Muscle of leg (tissue), 11 donors: ENCODE data around the gene DISP3. TPM values are rescaled to one million over a fixed set of nuclear protein-coding genes. Genes with fewer than 3 reads are reported as not detected.

Source experiments
- DNase-seq: peaks from one replicate; pipeline ENCODE4 v3.0.0; 2013
- H3K27ac ChIP-seq: one replicate; pipeline ENCODE4 v1.5.1; 2013; ENCODE audit warnings: mild to moderate bottlenecking, low read length, control low read depth
- H3K27me3 ChIP-seq: one replicate; pipeline ENCODE4 v1.6.1; 2013; ENCODE audit warnings: low read length; ENCODE audit not compliant: control insufficient read depth, insufficient read depth
- H3K36me3 ChIP-seq: one replicate; pipeline ENCODE4 v1.6.1; 2013; ENCODE audit warnings: low read length; ENCODE audit not compliant: control insufficient read depth, insufficient read depth
- H3K4me1 ChIP-seq: one replicate; pipeline ENCODE4 v1.6.1; 2013; ENCODE audit warnings: low read length; ENCODE audit not compliant: control insufficient read depth, insufficient read depth
- H3K4me3 ChIP-seq: one replicate; pipeline ENCODE4 v1.5.1; 2013; ENCODE audit warnings: low read length, control low read depth
- H3K9me3 ChIP-seq: replicated peaks from 2 replicates; pipeline ENCODE4 v1.6.1; 2013; ENCODE audit warnings: low read depth, low read length; ENCODE audit not compliant: control insufficient read depth
- WGBS: methylation state at CpG from one replicate; pipeline ENCODE4 v1.1.5; 2013; ENCODE audit warnings: missing lambda C conversion rate; ENCODE audit not compliant: insufficient coverage; 5-methylcytosine and 5-hydroxymethylcytosine counted together
- polyA plus RNA-seq, 8 donors: library from polyadenylated mRNA; unstranded; fragments of 120-200 nt; gene quantifications; one replicate each; pipeline versions ENCODE4 v1.2.1 to v1.2.3, GENCODE V29; 2013; ENCODE audit warnings: inconsistent platforms in 1 of 8, low replicate concordance in 1 of 8; ENCODE audit not compliant: insufficient read length in 8 of 8, insufficient read depth in 1 of 8
- total RNA-seq: library from RNA; stranded (reverse); fragments of 120-200 nt; gene quantifications from one replicate; pipeline ENCODE4 v1.2.4, GENCODE V29; 2013

DISP3 gene
- total and polyA plus RNA-seq, 9 donors: 0.09 to 0.58 (median 0.18) TPM

- 95% methylated on average over 5 of the region's 6 CpGs for WGBS
- Histone ChIP-seq H3K27ac (no peak overlapping the region), H3K36me3 (no peaks in the 10 kb centered on the region), H3K27me3 (peaks cover 20% of the 10 kb centered on the region), H3K9me3 (no peaks in the 10 kb centered on the region), H3K4me1 (no peaks in the 10 kb centered on the region), H3K4me3 (no peak overlapping the region)
- DNase-seq: no peak
Observed at GRCh38 chr1:11562664-11563063, 83.7 kb downstream of the DISP3 start.

- Histone ChIP-seq H3K36me3 (no peaks in the 10 kb centered on the region), H3K27ac (no peak overlapping the region), H3K4me3 (no peak overlapping the region), H3K4me1 (no peaks in the 10 kb centered on the region), H3K9me3 (no peaks in the 10 kb centered on the region), H3K27me3 (peaks cover 15% of the 10 kb centered on the region)
- no peak for DNase-seq
- 9% methylated on average over 11 of the region's 14 CpGs for WGBS
Observed at GRCh38 chr1:11563560-11564069, 84.7 kb downstream of the DISP3 start.

- Histone ChIP-seq H3K27me3 (peaks cover 10% of the 10 kb centered on the region), H3K4me1 (no peaks in the 10 kb centered on the region), H3K9me3 (no peaks in the 10 kb centered on the region), H3K36me3 (no peaks in the 10 kb centered on the region), H3K27ac (no peak overlapping the region), H3K4me3 (no peak overlapping the region)
- WGBS: 76% methylated on average over 4 of the region's 5 CpGs
- no peak for DNase-seq
Observed at GRCh38 chr1:11564237-11564636, 85.3 kb downstream of the DISP3 start.

- Histone ChIP-seq H3K9me3 (no peaks in the 10 kb centered on the region), H3K4me1 (no peaks in the 10 kb centered on the region), H3K27ac (no peak overlapping the region), H3K27me3 (peaks cover 8% of the 10 kb centered on the region), H3K36me3 (no peaks in the 10 kb centered on the region), H3K4me3 (no peak overlapping the region)
- no peak for DNase-seq
- WGBS: 62% methylated on average over 4 of the region's 16 CpGs
Observed at GRCh38 chr1:11566042-11566850, 87.3 kb downstream of the DISP3 start.

- no peak overlapping the region for H3K4me3 ChIP-seq
- no peak for DNase-seq
- WGBS: 79% methylated on average over 6 of the region's 11 CpGs
- H3K36me3 ChIP-seq: no peaks in the 10 kb centered on the region
- no peak overlapping the region for H3K27ac ChIP-seq
- H3K9me3 ChIP-seq: no peaks in the 10 kb centered on the region
- H3K4me1 ChIP-seq: no peaks in the 10 kb centered on the region
- peaks cover 8% of the 10 kb centered on the region for H3K27me3 ChIP-seq
Observed at GRCh38 chr1:11567244-11568065, 88.5 kb downstream of the DISP3 start.

GRCh38 chr1:11568687-11569086 lies 89.7 kb downstream of the DISP3 start:
- H3K4me3 ChIP-seq: no peak overlapping the region
- H3K27me3 ChIP-seq: peaks cover 8% of the 10 kb centered on the region
- no peak overlapping the region for H3K27ac ChIP-seq
- H3K9me3 ChIP-seq: no peaks in the 10 kb centered on the region
- H3K4me1 ChIP-seq: no peaks in the 10 kb centered on the region
- DNase-seq: no peak
- WGBS: 100% methylated on average over 1 of the region's 8 CpGs
- no peaks in the 10 kb centered on the region for H3K36me3 ChIP-seq

GRCh38 chr1:11569551-11569950 lies 90.6 kb downstream of the DISP3 start:
- no peak overlapping the region for H3K27ac ChIP-seq
- H3K9me3 ChIP-seq: no peaks in the 10 kb centered on the region
- H3K27me3 ChIP-seq: peaks cover 11% of the 10 kb centered on the region
- no peaks in the 10 kb centered on the region for H3K36me3 ChIP-seq
- no peak overlapping the region for H3K4me3 ChIP-seq
- H3K4me1 ChIP-seq: no peaks in the 10 kb centered on the region
- DNase-seq: no peak
- 71% methylated on average over 14 of the region's 14 CpGs for WGBS

- no peak for DNase-seq
- Histone ChIP-seq H3K27me3 (peaks cover 11% of the 10 kb centered on the region), H3K27ac (no peak overlapping the region), H3K9me3 (no peaks in the 10 kb centered on the region), H3K4me1 (no peaks in the 10 kb centered on the region), H3K36me3 (no peaks in the 10 kb centered on the region), H3K4me3 (no peak overlapping the region)
- WGBS: 52% methylated on average over 2 of the region's 3 CpGs
Observed at GRCh38 chr1:11569954-11570353, 91.0 kb downstream of the DISP3 start.

GRCh38 chr1:11570821-11571380 lies 91.9 kb downstream of the DISP3 start:
- 59% methylated on average over 14 of the region's 16 CpGs for WGBS
- no peak for DNase-seq
- no peak overlapping the region for H3K27ac ChIP-seq
- no peaks in the 10 kb centered on the region for H3K4me1 ChIP-seq
- peaks cover 8% of the 10 kb centered on the region for H3K27me3 ChIP-seq
- H3K9me3 ChIP-seq: no peaks in the 10 kb centered on the region
- no peak overlapping the region for H3K4me3 ChIP-seq
- no peaks in the 10 kb centered on the region for H3K36me3 ChIP-seq
